Kidney capillary endothelial cell (primary cell): ENCODE data around the gene CBFB.
"Not testable (repeated sequence)": the region's sequence is repeated elsewhere in the genome, so short reads cannot be mapped to it uniquely, and the experiment has no call there.

Source experiments
- DNase-seq: peaks from one replicate; pipeline ENCODE4 v3.0.0-alpha.2; 2018; ENCODE audit warnings: low spot score

CBFB gene

DNA sequence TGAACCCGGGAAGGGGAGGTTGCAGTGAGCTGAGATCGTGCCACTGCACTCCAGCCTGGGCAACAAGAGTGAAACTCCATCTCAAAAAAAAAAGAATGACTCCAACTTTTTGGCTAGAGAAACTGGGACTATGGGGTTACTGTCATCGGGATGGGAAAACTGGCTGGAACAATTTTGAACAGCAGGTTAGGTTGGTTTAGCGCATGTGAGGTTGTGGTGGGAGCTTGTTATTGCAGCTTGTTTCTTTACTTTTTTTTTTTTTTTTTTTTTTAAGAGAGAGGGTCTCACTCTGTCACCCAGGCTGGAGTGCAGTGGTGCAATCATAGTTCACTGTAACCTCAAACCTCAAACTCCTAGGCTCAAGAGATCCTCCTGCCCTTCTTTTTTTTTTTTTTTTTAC is 12.6 kb downstream of the CBFB start:
- not testable (repeated sequence) for DNase-seq

DNA sequence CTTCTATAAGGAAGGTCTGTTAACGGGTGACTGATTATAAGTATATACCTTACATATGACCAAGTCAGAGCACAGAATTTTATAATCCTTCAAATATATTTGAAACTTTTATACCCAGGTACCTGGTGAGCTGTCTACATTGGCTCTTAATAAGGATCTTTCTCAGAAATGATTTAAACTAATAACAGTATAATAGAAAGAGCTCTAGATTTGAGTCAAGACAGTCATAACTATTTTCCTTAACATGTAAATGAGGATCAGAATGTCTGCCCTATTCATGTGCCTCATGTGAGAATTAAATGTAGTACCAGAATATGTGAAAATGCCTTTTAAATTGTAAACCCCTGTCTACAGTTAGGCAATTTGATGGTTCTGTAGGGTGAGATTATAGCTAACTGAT is 14.5 kb downstream of the CBFB start:
- DNase-seq, result no peak

DNA sequence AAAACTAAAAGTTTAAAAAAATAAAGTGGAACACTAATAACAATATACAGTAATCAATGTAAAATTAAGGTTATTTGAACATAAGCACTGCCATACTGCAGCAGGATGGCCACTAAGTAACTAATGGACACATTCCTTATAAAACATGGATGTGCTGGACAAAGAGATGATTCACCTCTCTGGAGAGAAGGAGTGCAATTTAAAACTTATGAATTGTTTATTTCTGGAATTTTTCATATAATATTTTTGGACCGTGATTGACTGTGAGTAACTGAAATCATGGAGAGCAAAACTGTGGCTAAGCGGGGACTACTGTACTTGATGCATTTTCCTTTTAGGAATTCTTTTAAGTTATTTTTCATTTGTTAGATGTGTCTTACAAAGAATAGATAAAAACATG is 21.8 kb downstream of the CBFB start:
- DNase-seq, result no peak

DNA sequence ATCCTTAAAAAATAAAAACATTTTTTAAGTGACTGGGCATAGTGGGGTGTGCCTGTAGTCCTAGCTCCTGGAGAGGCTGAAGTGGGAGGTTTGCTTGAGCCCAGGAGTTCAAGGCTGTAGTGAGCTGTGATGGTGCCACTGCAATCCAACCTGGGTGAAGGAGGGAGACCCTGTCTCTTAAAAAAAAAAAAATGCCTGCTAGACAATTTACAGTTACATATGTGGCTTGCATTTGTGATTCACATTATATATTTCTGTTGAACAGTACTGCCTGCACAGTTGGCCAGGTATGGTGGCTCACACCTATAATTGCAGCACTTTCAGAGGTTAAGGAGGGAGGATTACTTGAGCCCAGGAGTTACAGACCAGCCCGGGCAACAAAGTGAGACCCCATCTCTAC is 23.4 kb downstream of the CBFB start:
- DNase-seq, result no peak

DNA sequence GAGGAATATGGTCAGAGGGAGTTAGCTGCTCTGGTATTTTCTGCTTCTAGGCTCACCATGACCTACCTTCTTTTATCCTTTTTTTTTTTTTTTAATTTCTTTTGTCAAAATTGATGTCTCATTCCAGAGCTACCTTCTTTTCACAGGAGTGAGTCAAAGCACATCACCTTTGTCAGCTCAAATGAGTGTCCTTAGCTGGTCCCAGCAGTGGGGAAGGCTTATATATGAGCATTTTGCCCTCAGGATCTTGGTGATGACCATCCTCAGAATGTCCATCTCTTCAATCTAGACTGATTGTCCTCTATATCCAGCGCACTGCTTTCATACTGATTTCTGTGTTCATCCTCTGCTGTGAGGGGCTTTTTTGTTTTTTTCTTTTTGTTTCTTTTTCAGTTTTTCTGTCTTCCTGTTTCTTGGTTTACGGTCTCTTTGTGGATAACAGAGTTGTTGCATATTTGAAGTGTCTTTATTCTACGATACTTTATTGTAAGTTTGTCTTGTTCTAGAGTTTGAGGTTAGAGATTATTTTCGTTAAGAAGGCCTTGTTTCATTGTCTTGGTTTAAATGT is 24.9 kb downstream of the CBFB start:
- DNase-seq, result no peak

DNA sequence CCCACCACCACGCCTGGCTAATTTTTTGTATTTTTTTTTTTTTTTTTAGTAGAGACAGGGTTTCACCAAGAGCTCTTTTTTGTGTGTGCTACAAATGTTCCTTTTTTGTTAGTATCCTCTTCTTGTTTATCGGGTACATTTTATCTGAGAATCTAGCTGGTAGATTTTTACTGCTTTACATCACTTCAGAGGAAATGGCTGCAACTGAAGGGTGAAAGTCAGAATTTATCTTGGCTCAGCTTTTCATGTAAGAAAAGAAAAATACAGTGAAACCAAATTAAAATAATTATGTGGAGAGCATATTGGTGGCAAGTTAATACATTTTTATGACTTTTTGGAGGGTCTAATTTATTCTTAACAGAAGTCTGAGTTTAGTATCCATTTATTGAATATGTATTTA is 26.0 kb downstream of the CBFB start:
- DNase-seq, result no peak

DNA sequence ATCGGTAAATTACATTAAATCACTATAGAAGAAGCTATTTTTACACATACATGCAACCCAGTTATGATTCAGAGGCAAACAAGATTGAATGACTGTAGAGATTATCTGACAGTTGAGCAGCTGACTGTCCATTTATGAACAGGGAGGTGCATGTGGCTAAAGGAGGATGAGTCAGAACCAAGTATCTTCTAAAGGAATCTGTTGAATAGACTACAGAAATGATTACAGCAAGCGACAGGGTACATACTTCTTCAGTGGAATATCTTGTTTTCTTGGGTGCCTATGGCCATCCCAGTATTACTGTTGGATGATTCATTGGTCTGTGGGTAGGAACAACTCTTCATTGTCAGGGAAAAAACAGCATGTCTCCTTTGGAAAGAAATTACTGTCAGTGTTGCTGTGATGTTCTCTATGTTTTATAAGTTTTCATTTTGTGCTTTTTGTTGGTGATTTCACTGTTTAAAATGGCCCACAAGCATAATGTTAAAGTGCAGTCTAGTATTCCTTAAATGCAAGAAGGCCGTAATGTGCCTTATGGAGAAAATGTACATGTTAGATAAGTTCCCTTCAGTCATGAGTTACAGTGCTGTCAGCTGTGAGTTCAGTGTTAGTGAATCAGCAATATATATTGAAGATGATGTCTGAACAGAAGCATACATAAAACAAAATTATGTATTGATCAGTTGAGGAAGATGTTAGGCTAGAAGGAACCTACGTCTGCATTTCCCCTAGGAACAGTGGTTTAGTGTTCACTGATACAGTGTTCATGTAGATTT is 27.0 kb downstream of the CBFB start:
- peak; percentile 63 for DNase-seq

DNA sequence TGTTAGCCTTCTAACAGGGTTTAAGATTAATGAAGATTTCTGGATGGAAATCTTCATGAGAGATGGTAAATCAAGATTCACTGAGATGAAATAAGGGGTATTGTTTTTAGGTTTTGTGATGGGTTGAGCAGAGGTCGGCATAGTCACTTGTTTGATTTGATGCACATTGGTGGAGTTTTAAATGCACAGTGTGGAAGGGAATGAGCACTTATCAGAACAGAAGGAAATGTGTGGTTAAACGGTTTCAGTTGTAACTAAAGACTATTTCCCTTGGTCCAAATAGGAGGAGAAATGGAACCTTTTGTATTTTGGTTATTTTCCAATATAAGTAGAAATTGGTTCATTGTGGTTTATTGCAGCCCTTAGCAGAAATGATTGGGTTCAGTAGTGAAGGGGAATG is 34.1 kb downstream of the CBFB start:
- no peak for DNase-seq

DNA sequence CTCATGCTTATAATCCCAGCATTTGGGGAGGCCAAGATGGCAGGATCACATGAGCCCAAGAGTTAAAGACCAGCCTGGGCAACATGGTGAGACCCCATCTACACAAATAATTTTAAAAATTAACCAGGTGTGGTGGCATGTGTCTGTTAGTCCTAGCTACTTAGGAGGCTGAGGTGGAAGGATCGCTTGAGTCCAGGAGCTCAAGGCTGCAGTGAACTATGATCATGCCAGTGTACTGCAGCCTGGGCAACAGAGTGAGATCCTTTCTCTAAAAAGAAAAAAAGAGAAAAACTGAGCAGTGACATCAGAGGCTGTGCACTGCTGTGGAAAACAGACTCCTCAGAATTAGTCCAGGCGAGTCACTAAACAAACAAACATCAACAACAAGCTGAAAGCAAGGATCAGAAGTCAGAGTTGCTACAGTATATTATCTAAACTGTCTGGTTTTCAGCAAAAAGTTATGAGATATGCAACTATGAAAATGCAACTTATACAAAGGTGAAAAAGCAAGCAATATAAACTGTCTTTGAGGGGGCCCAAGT is 39.3 kb downstream of the CBFB start:
- DNase-seq, result no peak

DNA sequence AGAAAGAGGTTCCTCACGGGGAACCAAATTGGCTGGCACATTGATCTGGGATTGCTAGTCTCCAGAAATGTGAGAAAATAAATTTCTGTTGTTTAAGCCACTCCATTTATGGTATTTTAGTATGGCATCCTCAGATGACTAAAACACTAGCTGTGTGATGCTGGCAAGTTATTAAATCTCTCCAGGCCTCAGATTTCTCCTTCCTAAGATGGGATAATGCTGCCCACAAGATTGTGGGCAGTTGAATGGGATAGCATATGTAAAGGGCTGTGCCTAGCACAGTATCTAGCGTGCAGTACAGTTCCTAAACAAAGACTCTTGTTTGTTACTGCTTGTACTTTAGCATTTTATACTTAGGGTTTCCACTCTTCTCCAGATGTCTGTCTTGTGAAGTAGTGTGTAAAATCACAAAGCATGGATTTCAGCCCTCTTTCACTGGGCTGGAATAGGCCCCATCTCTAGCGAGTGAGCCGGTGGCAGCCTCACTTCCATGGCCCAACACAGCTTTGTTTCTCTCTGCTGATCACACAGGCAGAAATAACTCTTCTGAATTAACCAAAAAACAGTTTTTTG is 42.6 kb downstream of the CBFB start:
- DNase-seq, result no peak

DNA sequence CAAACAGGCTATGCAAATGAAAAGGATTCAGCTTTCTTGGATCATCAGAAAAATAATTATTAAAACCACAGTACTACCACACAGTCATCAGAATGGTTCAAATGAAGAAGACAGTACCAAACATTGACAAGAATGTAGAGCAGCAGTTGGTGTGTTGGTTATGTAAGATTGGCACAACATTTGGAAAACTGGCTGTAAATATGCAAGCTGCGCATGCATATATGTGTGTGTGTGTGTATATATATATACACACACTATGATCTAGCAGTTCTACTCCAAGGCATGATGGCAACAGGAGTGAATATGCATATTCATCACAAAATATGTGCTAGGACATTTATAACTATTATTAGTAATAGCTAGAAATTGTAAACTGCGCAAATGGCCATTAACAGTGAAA is 46.4 kb downstream of the CBFB start:
- DNase-seq, result no peak

DNA sequence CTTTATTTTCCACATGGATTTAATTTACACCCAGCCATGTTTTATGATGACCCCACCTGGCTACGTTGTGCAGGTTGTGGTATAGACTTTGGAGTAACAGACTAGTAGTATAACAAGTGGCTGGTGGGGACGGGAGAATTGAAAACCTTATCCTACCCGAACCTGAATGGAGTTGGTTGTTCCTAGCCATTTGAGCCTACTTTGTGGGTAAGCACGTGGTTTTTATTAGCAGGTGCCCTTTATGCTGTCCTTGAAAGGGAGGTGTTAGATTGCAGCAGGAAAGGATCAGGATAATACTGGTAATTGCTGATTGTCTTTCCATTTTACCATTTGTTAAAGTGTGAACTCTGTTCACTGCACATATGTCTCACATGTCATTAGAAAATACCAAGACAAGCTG is 48.9 kb downstream of the CBFB start:
- no peak for DNase-seq

DNA sequence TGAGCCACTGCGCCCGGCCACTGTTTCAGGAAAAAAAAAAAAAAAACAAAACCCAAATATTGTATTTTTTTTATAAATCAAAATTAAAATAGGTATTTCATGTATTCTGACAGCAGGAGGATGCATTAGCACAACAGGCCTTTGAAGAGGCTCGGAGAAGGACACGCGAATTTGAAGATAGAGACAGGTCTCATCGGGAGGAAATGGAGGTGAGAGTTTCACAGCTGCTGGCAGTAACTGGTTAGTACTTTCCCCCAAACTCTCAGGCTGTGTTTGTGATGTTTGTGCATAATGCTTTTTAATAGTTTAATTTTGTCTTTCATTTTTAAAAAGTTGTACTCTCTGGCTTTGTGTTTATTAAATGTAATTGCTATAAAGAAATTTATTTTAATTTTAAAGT is 53.2 kb downstream of the CBFB start:
- DNase-seq, result no peak

DNA sequence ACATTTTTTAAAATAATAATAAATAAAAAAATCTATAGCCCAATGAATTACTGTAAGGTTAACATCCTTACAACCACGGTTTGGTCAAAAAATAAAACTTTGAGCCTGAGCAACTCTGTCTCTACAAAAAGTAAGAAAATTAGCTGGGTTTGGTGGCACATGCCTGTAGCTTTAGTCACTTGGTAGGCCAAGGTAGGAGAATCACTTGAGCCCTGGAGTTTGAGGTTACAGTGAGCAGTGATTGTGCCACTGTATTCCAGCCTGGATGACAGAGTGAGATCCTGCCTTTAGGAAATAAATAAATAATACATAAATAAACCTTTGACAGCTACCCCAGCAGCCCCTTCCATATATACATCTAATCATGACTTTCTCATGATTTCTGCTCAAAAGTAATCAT is 53.9 kb downstream of the CBFB start:
- DNase-seq, result no peak

DNA sequence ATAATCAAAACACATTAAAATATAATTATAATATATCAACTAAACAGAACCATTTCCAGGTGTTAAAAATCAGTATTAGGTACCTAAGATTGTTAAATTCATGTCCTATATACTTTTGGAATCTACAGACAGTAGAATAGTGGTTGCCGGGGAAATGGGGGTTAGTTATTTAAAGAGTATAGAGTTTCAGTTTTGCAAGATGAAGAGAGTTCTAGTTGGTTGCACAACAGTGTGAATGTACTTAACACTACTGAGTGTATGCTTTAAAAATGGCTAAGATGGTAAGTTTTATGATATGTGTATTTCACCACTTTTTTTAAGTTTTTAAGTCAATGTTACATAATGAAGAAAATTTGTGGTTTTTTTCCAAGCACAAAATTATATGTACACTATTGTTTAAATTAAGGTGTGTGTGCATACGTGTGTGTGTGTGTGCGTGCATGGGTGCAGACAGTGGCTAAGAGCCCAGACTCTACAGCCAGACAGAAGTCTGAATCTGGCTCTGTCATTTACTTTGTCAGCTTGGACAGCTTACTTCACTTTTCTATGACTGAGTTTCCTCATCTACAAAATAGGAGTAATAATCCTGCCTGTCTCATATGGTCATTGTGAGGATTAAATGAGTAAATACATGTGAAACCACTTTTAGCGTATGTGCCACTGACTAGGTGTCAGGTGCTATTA is 55.5 kb downstream of the CBFB start:
- no peak for DNase-seq

DNA sequence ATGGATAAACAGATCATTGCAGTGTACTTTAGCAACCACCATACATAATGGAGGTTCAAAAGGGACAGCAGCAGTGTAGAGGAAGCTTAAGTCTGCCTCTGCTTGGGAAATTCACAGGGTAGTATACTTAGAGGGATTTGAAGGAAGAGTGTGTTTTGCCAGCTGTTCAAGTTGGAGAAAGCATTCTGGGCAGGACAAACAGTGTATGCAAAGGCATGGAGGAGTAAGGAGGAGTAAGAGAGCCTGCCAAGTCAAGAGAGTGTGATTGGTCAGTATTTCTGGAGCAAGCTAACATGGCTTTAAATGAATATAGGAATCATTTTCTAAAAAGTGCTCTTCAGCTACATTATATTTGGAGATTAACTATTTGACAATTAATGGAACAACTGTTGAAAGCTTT is 57.9 kb downstream of the CBFB start:
- no peak for DNase-seq

DNA sequence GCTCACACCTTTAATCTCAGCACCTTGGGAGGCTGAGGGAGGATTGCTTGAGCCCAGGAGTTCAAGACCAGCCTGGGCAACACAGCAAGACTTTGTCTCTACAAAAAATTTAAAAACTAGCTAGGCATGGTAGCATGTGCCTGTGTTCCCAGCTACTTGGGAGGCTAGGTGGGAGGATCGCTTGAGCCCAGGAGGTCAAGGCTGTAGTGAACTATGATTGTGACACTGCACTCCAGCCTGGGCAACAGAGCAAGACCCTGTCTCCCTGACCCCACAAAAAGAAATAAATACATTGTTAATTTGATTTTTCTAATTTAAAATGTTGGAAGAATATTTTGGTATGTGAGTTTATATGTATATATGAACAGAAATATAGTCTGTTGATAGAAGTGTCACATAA is 58.3 kb downstream of the CBFB start:
- DNase-seq, result no peak

DNA sequence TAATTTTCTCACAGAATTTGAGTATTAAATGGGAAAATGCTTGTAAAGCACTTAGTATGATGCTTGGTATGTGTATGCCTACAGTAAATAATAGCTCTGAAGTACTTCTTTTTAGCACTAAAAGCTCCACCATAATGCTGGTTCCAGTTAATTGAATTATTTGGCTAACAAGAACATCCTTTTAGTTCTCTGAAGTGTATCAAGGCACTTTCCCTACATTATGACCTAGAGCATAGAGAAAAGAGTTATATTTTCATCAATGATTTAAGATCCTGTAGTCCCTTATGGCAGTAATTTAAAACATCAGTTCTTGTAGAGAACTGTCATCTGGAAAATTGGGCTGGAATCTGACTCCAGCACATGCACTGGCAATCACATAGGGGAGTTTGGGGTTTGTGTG is 58.9 kb downstream of the CBFB start:
- DNase-seq, result no peak

DNA sequence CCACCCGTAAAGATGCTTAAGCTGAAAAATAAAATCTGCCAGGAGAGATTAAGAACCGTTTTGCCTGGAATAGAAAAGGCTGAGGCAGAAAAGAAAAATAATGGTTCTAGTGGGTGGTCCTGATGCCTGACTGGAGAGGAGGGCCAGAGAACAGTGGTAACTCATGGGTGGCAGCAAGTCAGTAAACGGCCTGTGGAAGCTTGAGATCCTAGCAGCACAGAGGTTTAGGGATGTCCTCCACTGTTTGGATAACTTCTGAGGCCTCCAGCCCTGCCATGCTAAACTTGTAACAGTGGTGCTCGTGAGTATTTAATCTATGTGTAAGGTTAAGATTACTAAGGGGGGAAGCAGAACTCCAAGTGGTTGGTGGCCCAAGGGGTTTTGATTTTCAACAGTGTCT is 59.6 kb downstream of the CBFB start:
- no peak for DNase-seq

DNA sequence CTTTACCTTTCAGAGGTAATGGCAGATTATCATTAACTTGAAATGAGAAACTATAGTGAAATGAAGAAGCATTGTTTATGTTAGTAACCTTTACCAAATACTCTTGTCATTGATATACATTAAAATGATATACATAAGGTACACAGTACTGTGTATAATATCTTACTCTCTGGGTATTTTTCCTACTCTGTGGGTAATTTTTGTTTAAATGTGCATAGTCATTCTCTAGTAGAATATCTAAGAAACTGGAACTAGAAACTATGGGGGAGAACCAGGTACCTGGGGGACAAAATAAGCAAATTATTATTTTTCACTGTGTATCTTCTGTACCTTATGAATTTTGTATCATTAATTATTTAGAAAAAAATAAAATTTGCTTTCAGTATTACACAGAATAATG is 60.2 kb downstream of the CBFB start:
- DNase-seq, result no peak

DNA sequence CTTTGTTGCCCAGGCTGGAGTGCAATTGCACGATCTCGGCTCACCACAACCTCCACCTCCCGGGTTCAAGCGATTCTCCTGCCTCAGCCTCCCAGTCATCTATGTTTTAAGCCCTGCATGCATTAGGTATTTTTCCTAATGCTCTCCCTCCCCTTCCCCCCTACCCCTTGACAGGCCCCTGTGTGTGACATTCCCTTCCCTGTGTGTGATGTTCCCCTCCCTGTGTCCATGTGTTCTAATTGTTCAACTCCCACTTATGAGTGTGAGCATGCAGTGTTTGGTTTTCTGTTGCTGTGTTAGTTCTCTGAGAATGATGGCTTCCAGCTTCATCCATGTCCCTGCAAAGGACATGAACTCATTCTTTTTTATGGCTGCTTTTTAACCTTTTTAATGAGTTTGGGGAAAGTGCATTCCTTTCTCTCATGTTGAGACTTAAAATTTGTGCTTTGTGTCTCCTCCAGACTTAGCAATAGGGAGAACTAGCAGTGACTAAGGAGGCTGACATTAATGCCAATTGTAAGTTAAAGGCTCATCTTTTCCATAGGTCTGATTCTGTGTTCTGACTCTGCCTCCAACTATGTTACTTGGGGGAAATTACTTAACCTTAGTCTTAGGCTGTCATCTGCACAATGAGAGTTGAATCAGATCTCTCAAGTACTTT is 63.1 kb downstream of the CBFB start:
- DNase-seq, result no peak

DNA sequence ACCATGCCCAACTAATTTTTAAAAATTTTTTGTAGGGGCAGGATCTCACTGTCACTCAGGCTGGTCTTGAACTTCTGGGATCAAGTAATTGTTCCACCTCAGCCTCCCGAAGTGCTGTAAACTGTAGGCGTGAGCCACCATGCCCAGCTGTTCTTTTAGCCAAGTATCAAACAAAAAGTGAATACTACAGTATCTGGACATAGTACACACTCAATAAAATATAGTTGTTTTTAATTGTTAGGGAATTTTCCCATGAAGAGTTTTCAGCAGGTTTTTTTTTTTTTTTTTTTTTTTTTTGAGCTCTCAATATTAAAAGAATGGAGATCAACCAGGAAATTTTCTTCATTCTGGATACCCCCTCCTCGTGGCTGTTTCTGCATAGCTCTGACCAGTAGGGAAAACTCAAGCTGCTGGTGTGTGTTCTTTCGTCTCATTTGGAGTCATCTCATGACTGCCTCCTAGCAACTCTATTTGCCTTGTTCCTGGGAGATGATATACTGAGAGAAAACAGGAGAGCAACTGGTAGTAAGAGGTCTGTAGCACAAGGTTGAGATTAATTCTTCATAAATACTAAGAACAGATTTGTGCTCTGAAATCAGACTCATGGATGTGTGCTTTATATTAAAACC is 64.3 kb downstream of the CBFB start:
- no peak for DNase-seq
